WTC11 (cell line): ENCODE data around the gene DGUOK. TPM values are rescaled to one million over a fixed set of nuclear protein-coding genes. Genes with fewer than 3 reads are reported as not detected.
A peak's percentile ranks its signal among the peaks of the same experiment; 100 is the strongest.

Experiments used
- ATAC-seq: fragments of 200-7000 bp; cut with Tn5 transposase; 2 replicates; pipeline ENCODE4 v1.10.0; 2021; ENCODE audit warnings: mild to moderate bottlenecking, moderate library complexity
- CTCF ChIA-PET: fragments of 300-600 bp; sonication (Branson Sonifier 250); formaldehyde crosslinking; loops from one replicate; lab custom pipeline; 2021; ENCODE audit warnings: antibody characterized with exemption; lab: Charles Lee
- POLR2A ChIA-PET: fragments of 350-600 bp; sonication (Branson Sonifier 250); formaldehyde crosslinking; loops from one replicate; lab custom pipeline; 2021; ENCODE audit warnings: antibody characterized with exemption; lab: Charles Lee
- DNase-seq: peaks from one replicate; pipeline ENCODE4 v3.0.0; 2021; ENCODE audit warnings: low spot score
- H3K27ac Mint-ChIP-seq: 2 replicates; pipeline ENCODE4 v1.8.0; 2021; ENCODE audit warnings: mixed read lengths
- H3K27me3 Mint-ChIP-seq: 2 replicates; pipeline ENCODE4 v1.8.0; 2021; ENCODE audit warnings: low read depth, mild to moderate bottlenecking, moderate library complexity, mixed read lengths
- H3K36me3 Mint-ChIP-seq: 2 replicates; pipeline ENCODE4 v1.8.0; 2021; ENCODE audit warnings: mixed read lengths
- H3K4me1 Mint-ChIP-seq: 2 replicates; pipeline ENCODE4 v1.8.0; 2022; ENCODE audit warnings: mixed read lengths
- H3K4me3 Mint-ChIP-seq: 2 replicates; pipeline ENCODE4 v1.8.0; 2021; ENCODE audit warnings: mild to moderate bottlenecking, moderate library complexity, mixed read lengths
- H3K9me3 Mint-ChIP-seq: 2 replicates; pipeline ENCODE4 v1.8.0; 2021; ENCODE audit warnings: mixed read lengths
- ARID4B ChIP-seq: sonication (generic); formaldehyde crosslinking; IDR thresholded peaks from 2 replicates; pipeline ENCODE4 v1.8.0; 2023; ENCODE audit warnings: missing genetic modification reagents, mild to moderate bottlenecking, borderline replicate concordance
- ATF1 ChIP-seq: sonication (generic); formaldehyde crosslinking; IDR thresholded peaks from 2 replicates; pipeline ENCODE4 v1.8.1; 2023; ENCODE audit warnings: mild to moderate bottlenecking, moderate library complexity, missing genetic modification reagents
- CBFB ChIP-seq: sonication (generic); formaldehyde crosslinking; IDR thresholded peaks from 2 replicates; pipeline ENCODE4 v1.8.1; 2022; ENCODE audit warnings: mild to moderate bottlenecking, low read depth, missing genetic modification reagents
- E2F4 ChIP-seq: sonication (generic); formaldehyde crosslinking; IDR thresholded peaks from 2 replicates; pipeline ENCODE4 v1.8.1; 2022; ENCODE audit warnings: low read depth, mild to moderate bottlenecking, moderate library complexity, missing genetic modification reagents, borderline replicate concordance
- GRHL2 ChIP-seq: fragments of 250-450 bp; sonication (Bioruptor Pico); IDR thresholded peaks from 2 replicates; pipeline ENCODE4 v1.8.0; 2022; ENCODE audit warnings: mild to moderate bottlenecking, moderate library complexity; ENCODE audit not compliant: insufficient replicate concordance, severe bottlenecking
- GTF2I ChIP-seq: fragments of 250-450 bp; sonication (Bioruptor Pico); conservative IDR thresholded peaks from 2 replicates; pipeline ENCODE4 v1.4.0; 2021; ENCODE audit warnings: mild to moderate bottlenecking
- HMGA2 ChIP-seq: fragments of 250-450 bp; sonication (Bioruptor Pico); IDR thresholded peaks from 2 replicates; pipeline ENCODE4 v1.4.0; 2021; ENCODE audit warnings: mild to moderate bottlenecking, moderate library complexity
- IRF2 ChIP-seq: sonication (generic); formaldehyde crosslinking; IDR thresholded peaks from 2 replicates; pipeline ENCODE4 v1.8.0; 2022; ENCODE audit warnings: low read depth, missing genetic modification reagents, borderline replicate concordance
- NFYB ChIP-seq: sonication (generic); formaldehyde crosslinking; conservative IDR thresholded peaks from 2 replicates; pipeline ENCODE4 v1.8.0; 2022; ENCODE audit warnings: low read depth, missing genetic modification reagents
- RORB ChIP-seq: fragments of 250-450 bp; sonication (Bioruptor Pico); IDR thresholded peaks from 2 replicates; pipeline ENCODE4 v1.9.0; 2021; ENCODE audit warnings: mild to moderate bottlenecking
- ZNF232 ChIP-seq: sonication (generic); formaldehyde crosslinking; IDR thresholded peaks from 2 replicates; pipeline ENCODE4 v1.8.0; 2022; ENCODE audit warnings: mild to moderate bottlenecking, missing genetic modification reagents
- total RNA-seq: library from RNA; stranded (reverse); gene quantifications from 3 replicates; pipeline ENCODE4 v1.2.3, GENCODE V29; 2021
- TF ChIP-seq, protein P1 (sequence below): fragments of 250-450 bp; sonication (Bioruptor Pico); conservative IDR thresholded peaks from 2 replicates; pipeline ENCODE4 v1.9.0; 2021; ENCODE audit warnings: mild to moderate bottlenecking
- TF ChIP-seq, protein P2 (sequence below): sonication (generic); formaldehyde crosslinking; conservative IDR thresholded peaks from 2 replicates; pipeline ENCODE4 v1.8.1; 2022; ENCODE audit warnings: mild to moderate bottlenecking, missing genetic modification reagents

The DGUOK gene
- total RNA-seq, 1 experiment from 2014 or later = 105 TPM

DNA sequence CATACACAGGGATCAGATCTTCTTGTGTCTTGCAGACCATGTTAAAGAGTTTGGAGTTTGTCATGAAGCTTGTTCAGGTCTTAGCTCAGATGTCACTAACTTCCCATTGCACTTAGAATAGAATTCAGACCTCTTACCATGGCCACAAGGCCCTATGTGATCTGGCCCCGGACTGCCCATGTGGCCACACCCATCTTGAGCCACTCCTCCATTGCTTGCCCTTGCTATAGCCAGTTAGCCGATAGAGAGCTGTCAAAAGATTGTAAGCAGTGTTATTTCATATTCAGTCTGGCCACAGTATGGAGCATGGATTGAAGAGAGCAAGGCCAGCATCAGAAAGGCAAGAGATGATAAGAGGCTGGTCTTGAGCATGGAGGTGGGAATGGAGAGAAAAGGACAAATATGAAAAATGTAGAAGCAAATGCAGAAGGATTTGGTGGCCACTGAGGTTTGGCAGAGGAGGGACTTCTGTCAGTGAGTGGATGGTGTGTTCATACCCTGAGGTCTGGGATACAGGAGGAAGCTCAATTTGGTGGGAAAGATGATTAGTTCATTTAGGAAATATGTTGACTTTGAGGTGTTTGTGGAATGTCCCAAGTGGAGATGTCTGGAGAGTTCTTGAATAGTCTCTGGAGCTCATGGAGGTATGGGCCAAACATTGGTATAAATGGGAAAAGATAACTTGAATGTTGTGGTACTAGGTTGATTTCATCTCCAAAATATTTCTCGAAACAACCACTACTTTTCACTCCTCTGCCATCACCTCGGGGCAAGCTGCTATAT is 10.6 kb downstream of the DGUOK start (continued):
- TF ChIP-seq E2F4 (CRISPR knock-in tag) (no peak), NFYB (CRISPR knock-in tag) (no peak), RORB (CRISPR knock-in tag) (no peak), CBFB (CRISPR knock-in tag) (no peak), GRHL2 (CRISPR knock-in tag) (no peak), IRF2 (CRISPR knock-in tag) (no peak), HMGA2 (CRISPR knock-in tag) (no peak), ATF1 (CRISPR knock-in tag) (no peak), ARID4B (CRISPR knock-in tag) (no peak)
- TF ChIP-seq, protein P1, sequence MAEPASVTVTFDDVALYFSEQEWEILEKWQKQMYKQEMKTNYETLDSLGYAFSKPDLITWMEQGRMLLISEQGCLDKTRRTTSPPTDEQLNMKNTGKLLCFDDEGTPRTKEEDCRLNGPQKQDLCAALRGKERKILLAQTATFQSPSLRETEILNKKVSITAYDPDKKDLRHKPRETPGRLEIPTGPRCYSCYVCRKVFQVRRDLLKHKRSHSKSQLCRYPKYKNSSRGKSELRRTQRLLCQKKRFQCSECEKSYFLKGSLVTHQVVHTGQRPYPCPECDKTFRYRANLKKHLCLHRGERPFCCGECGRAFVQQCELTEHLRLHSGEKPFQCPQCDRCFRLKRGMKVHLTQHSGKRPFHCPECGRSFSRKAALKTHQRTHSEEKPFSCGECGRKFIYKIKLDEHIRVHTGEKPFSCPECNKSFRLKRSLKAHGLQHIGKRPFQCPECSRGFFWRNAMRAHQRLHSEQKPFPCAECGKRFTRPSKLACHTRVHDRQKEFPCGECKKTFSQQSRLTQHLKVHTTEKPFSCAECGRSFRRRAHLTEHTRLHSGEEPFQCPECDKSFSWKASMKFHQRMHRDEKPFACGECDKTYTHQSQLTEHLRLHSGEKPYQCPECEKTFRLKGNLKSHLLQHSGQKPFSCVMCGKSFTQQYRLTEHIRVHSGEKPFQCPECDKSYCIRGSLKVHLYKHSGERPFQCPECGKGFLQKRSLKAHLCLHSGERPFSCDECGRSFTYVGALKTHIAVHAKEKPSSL (CRISPR knock-in tag) = no peak
- TF ChIP-seq, protein P2, sequence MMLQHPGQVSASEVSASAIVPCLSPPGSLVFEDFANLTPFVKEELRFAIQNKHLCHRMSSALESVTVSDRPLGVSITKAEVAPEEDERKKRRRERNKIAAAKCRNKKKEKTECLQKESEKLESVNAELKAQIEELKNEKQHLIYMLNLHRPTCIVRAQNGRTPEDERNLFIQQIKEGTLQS (CRISPR knock-in tag) = no peak
- TF ChIP-seq, all 79 proteins: peak for 0

- Mint-ChIP-seq H3K36me3 (peaks cover 15% of the 10 kb centered on the region), H3K27ac (peak overlapping the region; percentile 17; the same call in 1 of the 2 replicates), H3K4me1 (peaks cover 4% of the 10 kb centered on the region; the same call in 1 of the 2 replicates), H3K9me3 (no peaks in the 10 kb centered on the region), H3K27me3 (no peaks in the 10 kb centered on the region), H3K4me3 (no peak overlapping the region)
- TF ChIP-seq ZNF232 (CRISPR knock-in tag) (no peak), GTF2I (CRISPR knock-in tag) (no peak)
- no peak for ATAC-seq
- POLR2A ChIA-PET = interaction anchor here (0.5 kb wide), 1 partner anchor 792 kb away, joined by 3 read pairs; no protein-coding TSS in a partner anchor
- no peak for DNase-seq
- CTCF ChIA-PET = interaction anchor here (2.2 kb wide), 1 partner anchor 17 kb away, joined by 7 read pairs; no protein-coding TSS in a partner anchor
These were observed 11.2 kb downstream of the DGUOK start for GRCh38 chr2:73937899-73938298.
